HG02943 (cell line): ENCODE data around the gene TSPEAR.
"Not testable (repeated sequence)": the region's sequence is repeated elsewhere in the genome, so short reads cannot be mapped to it uniquely, and the experiment has no call there.

Source experiments
- ATAC-seq: cut with Tn5 transposase; IDR thresholded peaks from one replicate; pipeline ENCODE4 v1.9.1; 2021; ENCODE audit warnings: mild to moderate bottlenecking, low read depth, moderate library complexity; ENCODE audit not compliant: unreplicated experiment

The TSPEAR gene

DNA sequence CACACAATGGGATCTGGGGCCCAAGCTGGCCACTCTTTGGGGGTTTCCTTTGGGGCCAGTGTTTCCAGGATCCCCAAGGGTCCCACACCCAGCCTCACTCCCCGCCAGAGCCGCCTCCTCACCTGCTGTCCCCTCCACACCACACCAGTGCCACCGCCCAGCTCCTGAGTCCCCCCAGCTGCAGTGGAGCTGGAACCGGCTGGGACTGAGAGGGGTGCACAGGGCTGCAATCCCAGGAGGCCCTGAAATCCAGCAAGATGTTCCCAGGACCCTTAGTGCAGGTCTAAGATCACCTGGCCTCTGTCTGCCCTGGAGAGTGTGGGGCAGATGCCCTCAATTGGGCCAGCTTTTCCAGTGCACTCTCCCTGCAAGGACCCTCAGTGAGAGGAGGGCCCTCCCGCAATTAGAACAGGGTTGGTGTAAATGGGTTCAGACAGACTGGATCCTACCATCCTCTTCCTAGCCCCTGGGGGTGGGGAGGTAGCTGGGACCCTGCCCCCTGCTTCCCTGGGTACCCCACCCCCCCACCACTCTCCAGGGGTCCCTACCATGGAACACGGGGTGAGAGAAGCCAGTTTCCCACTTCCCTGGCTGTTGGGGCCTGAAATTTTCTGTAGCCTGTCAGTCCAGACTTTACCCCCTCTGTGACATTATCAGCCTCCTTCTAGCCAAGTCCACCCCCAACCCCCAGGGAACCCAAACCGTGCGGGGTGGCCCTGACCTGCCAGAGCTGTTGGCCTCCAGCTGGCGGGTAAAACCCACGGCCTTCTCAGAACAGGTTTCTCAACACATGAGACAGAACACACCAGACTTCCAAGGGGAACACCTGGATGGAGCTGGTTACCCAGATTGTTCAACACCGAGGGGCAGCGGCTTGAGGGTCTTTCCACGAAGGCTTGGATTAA lies 7.4 kb downstream of the TSPEAR start:
- ATAC-seq: no peak

GRCh38 chr21:44702973-44703730 lies 8.2 kb downstream of the TSPEAR start:
- ATAC-seq: no peak

- ATAC-seq: no peak
These were observed 9.0 kb downstream of the TSPEAR start for GRCh38 chr21:44702111-44702972.

- no peak for ATAC-seq
These were observed 9.8 kb downstream of the TSPEAR start for GRCh38 chr21:44701541-44701940.

DNA sequence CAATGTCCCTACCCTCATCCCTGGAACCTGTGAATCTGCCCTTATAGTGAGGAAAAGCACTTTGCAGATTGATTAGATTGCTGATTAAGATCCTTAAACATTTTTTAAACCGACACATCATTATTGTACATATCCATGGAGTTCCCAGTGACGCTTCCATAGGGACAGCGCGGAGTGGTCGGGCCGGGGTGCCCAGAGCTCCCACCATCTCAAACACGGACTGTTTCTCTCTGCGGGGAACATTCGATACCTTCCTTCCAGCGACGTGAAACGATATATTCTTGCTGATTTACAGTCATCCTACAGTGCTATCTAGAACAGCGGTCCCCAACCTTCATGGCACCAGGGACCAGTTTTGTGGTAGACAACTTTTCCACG lies 10.4 kb downstream of the TSPEAR start:
- no peak for ATAC-seq

- ATAC-seq: no peak
These were observed 11.0 kb downstream of the TSPEAR start for GRCh38 chr21:44700101-44701022.

DNA sequence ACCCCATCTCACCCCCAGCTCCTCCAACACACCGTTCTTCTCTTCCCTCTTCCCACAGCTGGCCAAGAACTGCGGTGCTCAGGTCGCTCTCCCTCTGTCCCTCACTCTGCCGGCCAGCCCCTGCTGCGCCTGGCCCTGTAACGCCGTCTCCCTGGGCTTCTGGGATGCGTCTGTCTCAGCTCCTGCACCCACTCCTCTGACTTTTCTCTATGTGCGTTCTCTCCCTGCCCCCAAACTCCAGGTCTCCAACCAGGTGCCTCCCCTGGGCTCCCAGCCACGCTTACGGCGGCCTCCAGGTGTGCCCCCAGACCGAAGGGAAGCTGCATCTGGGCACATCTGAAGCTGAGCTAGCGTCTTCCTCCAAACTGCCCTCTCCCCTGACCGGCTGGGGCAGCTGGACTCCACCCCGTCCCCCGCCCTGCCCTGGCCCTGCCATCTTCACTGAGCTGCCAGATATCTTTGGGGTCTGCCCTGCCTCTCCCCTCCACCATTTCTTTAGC lies 11.8 kb downstream of the TSPEAR start:
- no peak for ATAC-seq

GRCh38 chr21:44697811-44698734 lies 13.3 kb downstream of the TSPEAR start:
- ATAC-seq: no peak

DNA sequence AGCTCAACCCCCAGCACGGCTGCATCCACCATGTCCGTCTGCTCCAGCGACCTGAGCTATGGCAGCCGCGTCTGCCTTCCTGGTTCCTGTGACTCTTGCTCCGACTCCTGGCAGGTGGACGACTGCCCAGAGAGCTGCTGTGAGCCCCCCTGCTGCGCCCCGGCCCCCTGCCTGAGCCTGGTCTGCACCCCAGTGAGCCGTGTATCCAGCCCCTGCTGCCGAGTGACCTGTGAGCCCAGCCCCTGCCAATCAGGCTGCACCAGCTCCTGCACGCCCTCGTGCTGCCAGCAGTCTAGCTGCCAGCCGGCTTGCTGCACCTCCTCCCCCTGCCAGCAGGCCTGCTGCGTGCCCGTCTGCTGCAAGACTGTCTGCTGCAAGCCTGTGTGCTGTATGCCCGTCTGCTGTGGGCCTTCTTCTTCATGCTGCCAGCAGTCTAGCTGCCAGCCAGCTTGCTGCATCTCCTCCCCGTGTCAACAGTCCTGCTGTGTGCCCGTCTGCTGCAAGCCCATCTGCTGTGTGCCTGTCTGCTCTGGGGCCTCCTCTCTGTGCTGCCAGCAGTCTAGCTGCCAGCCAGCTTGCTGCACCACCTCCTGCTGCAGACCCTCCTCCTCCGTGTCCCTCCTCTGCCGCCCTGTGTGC lies 14.1 kb downstream of the TSPEAR start, which contains the start of gene KRTAP10-12:
TSS of gene KRTAP10-12 (plus strand) at position 1 of the 639 bp plus-strand sequence. CDS start at position 31, 30 bp downstream.
- ATAC-seq: not testable (repeated sequence)

GRCh38 chr21:44696572-44696971 lies 14.8 kb downstream of the TSPEAR start:
- ATAC-seq: no peak

- no peak for ATAC-seq
These were observed 15.7 kb downstream of the TSPEAR start for GRCh38 chr21:44695641-44696040.

GRCh38 chr21:44695184-44695583 lies 16.2 kb downstream of the TSPEAR start:
- ATAC-seq: no peak

DNA sequence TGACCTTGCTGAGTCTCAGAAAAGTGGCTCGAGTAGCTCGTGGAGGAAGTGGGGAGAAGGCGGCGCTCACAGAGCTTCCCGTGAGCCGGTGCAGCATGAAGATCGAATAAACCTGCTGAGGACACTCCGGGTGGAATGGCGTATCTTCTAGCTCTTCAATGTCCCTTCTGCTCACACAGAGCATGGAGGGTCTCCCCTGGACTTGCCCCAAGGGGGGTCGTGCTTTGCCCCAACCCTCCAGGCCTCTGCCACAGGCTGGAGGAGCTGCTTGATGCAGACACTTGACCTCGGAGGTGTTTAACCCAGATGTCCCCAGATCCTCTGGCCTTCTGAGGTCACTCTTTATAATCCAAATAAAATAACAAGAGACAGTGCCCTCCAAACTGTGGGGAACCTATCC lies 16.6 kb downstream of the TSPEAR start:
- no peak for ATAC-seq

GRCh38 chr21:44692798-44693512 lies 18.4 kb downstream of the TSPEAR start:
- ATAC-seq: no peak

- no peak for ATAC-seq
These were observed 19.7 kb downstream of the TSPEAR start for GRCh38 chr21:44691686-44692085.

GRCh38 chr21:44689740-44690139 lies 21.6 kb downstream of the TSPEAR start:
- ATAC-seq: not testable (repeated sequence)

DNA sequence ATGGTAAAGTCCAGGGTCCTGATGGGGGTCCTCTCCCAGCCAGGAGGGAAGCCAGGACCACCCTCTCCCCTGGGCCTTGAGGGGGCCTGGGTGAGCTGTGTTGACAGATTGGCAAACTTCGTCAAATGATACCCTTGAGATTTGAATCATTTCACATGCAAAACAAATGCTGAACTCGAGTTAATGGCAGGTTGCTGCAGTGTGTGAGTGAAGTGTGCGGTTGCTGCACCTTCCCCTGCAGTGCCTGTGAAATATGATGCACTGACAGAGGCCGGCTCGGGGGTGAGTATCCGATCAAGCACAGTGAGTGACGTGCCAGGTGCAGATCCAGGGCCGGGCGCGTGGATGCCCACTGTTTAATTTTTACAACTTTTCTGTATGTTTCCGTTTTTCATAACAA lies 23.7 kb downstream of the TSPEAR start:
- ATAC-seq: no peak
